Ishikawa (cell line): ENCODE measurements around the gene RAB8B.

ENCODE experiments used
- CEBPB ChIP-seq: IDR thresholded peaks from 2 replicates; pipeline ENCODE4 v1.6.1; 2012
- CREB1 ChIP-seq: IDR thresholded peaks from 2 replicates; pipeline ENCODE4 v1.6.1; 2012; ENCODE audit warnings: low read depth
- EGR1 ChIP-seq: IDR thresholded peaks from 2 replicates; pipeline ENCODE4 v1.6.1; 2012
- EP300 ChIP-seq: IDR thresholded peaks from 2 replicates; pipeline ENCODE4 v1.6.1; 2012; ENCODE audit warnings: borderline replicate concordance
- FOXM1 ChIP-seq: IDR thresholded peaks from 2 replicates; pipeline ENCODE4 v1.6.1; 2012; ENCODE audit warnings: low read depth, borderline replicate concordance
- NFIC ChIP-seq: IDR thresholded peaks from 2 replicates; pipeline ENCODE4 v1.6.1; 2012
- RAD21 ChIP-seq: IDR thresholded peaks from 2 replicates; pipeline ENCODE4 v1.6.1; 2012; ENCODE audit warnings: low read depth
- TAF1 ChIP-seq: IDR thresholded peaks from 2 replicates; pipeline ENCODE4 v1.6.1; 2012; ENCODE audit warnings: low read depth, mild to moderate bottlenecking
- TCF12 ChIP-seq: IDR thresholded peaks from 2 replicates; pipeline ENCODE4 v1.6.1; 2012; ENCODE audit warnings: low read depth
- TEAD4 ChIP-seq: IDR thresholded peaks from 2 replicates; pipeline ENCODE4 v1.6.1; 2012
- YY1 ChIP-seq: IDR thresholded peaks from 2 replicates; pipeline ENCODE4 v1.6.1; 2012; ENCODE audit warnings: low read depth
- ZBTB7A ChIP-seq: IDR thresholded peaks from 2 replicates; pipeline ENCODE4 v1.6.1; 2012; ENCODE audit warnings: low read depth
- TF ChIP-seq, protein P1 (sequence below): IDR thresholded peaks from 2 replicates; pipeline ENCODE4 v1.6.1; 2012; ENCODE audit warnings: low read depth, mild to moderate bottlenecking
- TF ChIP-seq, protein P2 (sequence below): IDR thresholded peaks from 2 replicates; pipeline ENCODE4 v1.6.1; 2012
- TF ChIP-seq, protein P3 (sequence below): IDR thresholded peaks from 2 replicates; pipeline ENCODE4 v1.6.1; 2012

The RAB8B gene

DNA sequence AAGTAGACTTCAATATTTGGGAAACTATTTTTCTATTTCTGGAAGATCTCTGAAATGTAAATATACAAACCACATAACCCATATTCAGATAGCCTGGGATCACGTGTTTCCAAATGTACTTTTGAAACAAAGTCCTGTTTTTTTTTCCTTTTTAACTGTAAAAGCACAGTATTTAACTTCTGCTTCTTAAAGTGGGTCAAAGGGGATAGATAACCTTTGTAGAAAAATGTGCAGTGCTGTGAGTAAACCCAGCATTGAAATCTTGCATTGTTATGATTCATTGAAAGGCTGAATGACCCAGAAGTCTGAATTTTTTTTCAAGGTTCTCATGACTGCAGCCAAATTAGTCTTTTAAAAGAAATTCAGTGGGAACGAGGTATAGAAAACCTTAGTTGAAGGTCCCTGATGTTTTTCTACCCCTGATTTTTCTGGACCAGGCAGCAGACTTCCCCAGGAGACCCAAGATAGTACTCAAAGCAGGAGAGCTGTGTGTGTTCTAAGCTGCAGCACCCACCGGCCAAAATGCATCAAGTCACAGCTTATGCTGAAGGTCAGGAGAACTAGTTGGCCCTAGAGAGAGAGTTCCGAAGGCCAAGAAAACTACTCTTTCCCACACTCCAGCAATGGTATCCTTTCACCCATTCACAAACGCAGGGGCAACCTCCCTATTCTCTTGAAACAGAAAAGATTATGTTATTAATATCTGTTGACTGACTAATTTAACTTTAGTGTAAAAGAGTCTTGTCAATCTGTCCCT is 44.4 kb downstream of the RAB8B start:
- TF ChIP-seq TAF1 (no peak), NFIC (no peak), RAD21 (no peak), ZBTB7A (no peak)
- TF ChIP-seq, protein P1, sequence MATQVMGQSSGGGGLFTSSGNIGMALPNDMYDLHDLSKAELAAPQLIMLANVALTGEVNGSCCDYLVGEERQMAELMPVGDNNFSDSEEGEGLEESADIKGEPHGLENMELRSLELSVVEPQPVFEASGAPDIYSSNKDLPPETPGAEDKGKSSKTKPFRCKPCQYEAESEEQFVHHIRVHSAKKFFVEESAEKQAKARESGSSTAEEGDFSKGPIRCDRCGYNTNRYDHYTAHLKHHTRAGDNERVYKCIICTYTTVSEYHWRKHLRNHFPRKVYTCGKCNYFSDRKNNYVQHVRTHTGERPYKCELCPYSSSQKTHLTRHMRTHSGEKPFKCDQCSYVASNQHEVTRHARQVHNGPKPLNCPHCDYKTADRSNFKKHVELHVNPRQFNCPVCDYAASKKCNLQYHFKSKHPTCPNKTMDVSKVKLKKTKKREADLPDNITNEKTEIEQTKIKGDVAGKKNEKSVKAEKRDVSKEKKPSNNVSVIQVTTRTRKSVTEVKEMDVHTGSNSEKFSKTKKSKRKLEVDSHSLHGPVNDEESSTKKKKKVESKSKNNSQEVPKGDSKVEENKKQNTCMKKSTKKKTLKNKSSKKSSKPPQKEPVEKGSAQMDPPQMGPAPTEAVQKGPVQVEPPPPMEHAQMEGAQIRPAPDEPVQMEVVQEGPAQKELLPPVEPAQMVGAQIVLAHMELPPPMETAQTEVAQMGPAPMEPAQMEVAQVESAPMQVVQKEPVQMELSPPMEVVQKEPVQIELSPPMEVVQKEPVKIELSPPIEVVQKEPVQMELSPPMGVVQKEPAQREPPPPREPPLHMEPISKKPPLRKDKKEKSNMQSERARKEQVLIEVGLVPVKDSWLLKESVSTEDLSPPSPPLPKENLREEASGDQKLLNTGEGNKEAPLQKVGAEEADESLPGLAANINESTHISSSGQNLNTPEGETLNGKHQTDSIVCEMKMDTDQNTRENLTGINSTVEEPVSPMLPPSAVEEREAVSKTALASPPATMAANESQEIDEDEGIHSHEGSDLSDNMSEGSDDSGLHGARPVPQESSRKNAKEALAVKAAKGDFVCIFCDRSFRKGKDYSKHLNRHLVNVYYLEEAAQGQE: no peak
- TF ChIP-seq, protein P2, sequence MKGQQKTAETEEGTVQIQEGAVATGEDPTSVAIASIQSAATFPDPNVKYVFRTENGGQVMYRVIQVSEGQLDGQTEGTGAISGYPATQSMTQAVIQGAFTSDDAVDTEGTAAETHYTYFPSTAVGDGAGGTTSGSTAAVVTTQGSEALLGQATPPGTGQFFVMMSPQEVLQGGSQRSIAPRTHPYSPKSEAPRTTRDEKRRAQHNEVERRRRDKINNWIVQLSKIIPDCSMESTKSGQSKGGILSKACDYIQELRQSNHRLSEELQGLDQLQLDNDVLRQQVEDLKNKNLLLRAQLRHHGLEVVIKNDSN: no peak

DNA sequence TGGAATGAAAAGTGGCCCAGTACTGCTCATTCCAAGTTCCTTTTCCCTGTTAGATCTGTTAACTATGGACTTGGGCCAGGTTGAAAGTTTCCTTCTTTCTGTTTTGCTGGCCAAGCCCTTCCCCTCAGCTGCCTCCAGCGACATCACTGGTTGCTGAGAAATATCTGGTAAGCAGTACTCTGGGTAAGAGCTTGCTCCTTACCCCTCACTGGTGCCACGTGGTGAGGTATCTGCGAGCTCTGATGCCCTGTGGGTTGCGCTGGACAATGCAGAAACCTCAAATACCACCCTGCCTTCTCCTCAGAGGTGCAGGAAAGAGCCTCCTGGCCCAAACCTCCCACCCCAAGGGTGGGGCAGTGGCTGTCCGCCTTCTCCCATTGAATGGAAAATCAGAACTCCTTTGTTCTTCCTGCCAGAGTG is 45.1 kb downstream of the RAB8B start:
- no peak for TF ChIP-seq EGR1
- no peak for TF ChIP-seq YY1
- TF ChIP-seq, protein P3, sequence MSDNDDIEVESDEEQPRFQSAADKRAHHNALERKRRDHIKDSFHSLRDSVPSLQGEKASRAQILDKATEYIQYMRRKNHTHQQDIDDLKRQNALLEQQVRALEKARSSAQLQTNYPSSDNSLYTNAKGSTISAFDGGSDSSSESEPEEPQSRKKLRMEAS: peak; percentile 81
- TF ChIP-seq, protein P2: 0 out of 2 replicates have a peak, but pooled peaks have one; percentile 44
- no peak; the same call in 1 of the 2 replicates for TF ChIP-seq FOXM1
- TF ChIP-seq, protein P1: no peak
- 0 out of 2 replicates have a peak, but pooled peaks have one; percentile 1 for TF ChIP-seq NFIC
- TF ChIP-seq TCF12: peak; percentile 52; the same call in 1 of the 2 replicates
- no peak for TF ChIP-seq TAF1

DNA sequence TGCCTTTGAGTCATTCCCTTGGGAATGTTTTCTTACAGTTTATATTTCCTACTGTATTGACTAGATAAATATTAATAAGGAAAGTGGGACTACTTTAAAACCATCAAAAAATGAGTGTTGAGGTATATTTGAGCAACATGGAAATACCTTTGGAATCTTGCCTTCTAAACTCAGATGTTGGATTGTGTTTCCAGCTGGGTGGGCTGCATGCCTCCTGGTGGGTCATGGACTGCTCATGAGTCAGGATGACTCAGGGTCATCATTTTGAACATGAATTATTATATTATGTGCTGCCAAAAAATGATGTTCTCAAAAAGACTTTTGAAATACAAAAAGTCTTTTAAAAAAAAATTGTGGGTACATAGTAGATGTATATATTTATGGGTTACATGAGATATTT is 46.9 kb downstream of the RAB8B start:
- no peak for TF ChIP-seq YY1
- no peak for TF ChIP-seq EP300
- TF ChIP-seq TCF12: no peak
- TF ChIP-seq CREB1: no peak
- no peak for TF ChIP-seq FOXM1
- no peak for TF ChIP-seq RAD21
- no peak for TF ChIP-seq TAF1
- TF ChIP-seq TEAD4: no peak
- TF ChIP-seq, protein P2: no peak
- TF ChIP-seq, protein P3: no peak
- no peak for TF ChIP-seq CEBPB
- TF ChIP-seq NFIC: no peak

DNA sequence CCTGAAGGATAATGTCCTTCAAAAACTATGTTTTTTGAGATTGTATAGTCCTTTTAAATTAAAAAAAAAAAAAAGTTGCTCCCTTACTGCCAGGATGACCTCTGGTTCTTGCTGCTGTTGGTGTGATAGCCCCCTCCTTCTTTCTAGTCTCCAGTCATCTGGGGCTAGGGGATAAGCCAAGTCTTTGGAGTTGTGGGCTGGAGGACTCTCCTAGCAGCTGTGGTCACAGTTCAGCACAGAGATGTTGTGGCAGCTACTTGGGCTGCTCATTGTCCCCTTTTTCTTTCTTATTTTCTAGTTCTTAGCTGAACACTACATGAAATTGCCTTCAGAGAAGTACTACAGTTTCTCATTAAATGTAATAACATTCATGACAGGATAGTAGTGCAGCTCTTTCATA is 48.8 kb downstream of the RAB8B start:
- TF ChIP-seq, protein P1: no peak
- TF ChIP-seq TAF1 (no peak), EGR1 (no peak), ZBTB7A (no peak), TEAD4 (no peak), EP300 (no peak), FOXM1 (no peak), TCF12 (no peak), CREB1 (no peak), NFIC (no peak), CEBPB (no peak), YY1 (no peak), RAD21 (no peak)
- TF ChIP-seq, protein P2: no peak
- TF ChIP-seq, protein P3: no peak
